Stimulated activated CD4-positive, alpha-beta T cell treated with anti-CD3 and anti-CD28 coated beads, Interleukin-4, amount 100 ng/mL, for 4 hours (primary cell): ENCODE measurements around the gene CDC25C.
"Not testable (repeated sequence)": the region's sequence is repeated elsewhere in the genome, so short reads cannot be mapped to it uniquely, and the experiment has no call there.

Experiments
- DNase-seq, 2 experiments: peaks; one replicate each; pipeline ENCODE4 v3.0.0-alpha.2; 2020

The CDC25C gene

DNA sequence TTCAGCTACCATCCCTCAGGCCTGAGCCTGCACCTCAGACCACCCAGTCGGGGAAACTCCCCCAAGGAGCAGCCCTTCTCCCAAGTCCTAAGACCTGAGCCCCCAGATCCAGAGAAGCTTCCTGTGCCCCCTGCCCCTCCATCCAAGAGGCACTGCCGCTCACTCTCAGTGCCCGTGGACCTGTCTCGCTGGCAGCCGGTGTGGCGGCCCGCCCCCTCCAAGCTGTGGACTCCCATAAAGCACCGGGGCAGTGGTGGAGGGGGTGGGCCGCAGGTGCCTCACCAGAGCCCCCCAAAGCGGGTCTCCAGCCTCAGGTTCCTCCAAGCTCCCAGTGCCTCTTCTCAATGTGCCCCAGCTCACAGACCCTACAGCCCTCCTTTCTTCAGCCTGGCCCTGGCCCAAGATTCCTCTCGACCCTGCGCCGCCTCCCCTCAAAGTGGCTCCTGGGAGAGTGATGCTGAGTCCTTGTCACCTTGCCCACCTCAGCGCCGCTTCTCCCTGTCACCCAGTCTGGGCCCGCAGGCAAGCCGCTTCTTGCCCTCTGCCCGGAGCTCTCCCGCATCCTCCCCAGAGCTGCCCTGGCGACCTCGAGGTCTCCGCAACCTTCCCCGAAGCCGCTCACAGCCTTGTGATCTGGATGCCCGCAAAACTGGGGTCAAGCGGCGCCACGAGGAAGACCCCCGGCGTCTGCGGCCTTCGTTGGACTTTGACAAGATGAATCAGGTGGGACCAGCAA is 13.5 kb upstream of the CDC25C start:
- no peak for DNase-seq

GRCh38 chr5:138340008-138340407 is 8.4 kb upstream of the CDC25C start:
- no peak for DNase-seq

DNA sequence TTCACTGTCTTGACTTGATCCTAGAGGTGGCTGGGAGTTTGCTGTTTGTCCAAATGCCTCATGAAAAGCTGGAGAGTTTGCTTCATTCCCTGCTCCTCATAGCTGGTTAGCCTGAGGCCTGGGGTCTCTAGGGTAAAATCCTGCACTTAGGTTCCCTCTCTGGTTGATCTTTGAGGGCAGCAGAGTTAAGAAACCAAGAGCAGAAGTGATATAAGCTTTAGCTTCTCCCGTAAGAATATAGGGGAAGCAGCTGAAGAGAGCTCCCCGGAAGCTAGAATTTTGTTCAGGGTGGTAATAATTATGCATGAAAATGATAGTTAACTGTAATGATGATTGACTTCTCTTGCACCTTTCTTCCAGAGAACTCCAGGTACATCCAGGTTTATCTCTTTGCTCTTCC is 7.9 kb upstream of the CDC25C start:
- no peak for DNase-seq

DNA sequence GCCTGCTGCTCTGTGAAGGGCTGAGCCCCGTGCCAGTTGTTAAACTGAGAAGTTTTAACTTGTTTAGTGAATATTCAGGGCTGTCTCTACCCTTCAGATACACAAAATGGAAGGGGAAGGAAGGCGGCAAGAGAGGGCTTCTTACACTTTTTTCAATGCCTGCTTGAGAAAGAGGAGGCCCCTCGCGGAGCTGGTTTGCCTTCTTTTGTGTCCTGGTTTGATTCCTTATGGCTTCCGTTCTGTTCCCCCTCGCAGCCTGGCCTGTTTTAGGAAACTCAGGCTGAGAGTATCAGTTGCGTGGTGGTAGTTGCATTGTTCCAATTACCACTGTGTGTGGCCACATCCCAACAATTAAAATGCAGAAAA is 7.5 kb upstream of the CDC25C start:
- no peak for DNase-seq

- no peak for DNase-seq
Observed at GRCh38 chr5:138338411-138339090, 6.9 kb upstream of the CDC25C start.

GRCh38 chr5:138337685-138338410 is 6.2 kb upstream of the CDC25C start, which contains the start of gene FAM53C:
Gene FAM53C (plus strand): TSS chr5:138338266. CDS start chr5:138341336, 3,070 bp downstream.
- peak; percentile 87 to 90 for DNase-seq

DNA sequence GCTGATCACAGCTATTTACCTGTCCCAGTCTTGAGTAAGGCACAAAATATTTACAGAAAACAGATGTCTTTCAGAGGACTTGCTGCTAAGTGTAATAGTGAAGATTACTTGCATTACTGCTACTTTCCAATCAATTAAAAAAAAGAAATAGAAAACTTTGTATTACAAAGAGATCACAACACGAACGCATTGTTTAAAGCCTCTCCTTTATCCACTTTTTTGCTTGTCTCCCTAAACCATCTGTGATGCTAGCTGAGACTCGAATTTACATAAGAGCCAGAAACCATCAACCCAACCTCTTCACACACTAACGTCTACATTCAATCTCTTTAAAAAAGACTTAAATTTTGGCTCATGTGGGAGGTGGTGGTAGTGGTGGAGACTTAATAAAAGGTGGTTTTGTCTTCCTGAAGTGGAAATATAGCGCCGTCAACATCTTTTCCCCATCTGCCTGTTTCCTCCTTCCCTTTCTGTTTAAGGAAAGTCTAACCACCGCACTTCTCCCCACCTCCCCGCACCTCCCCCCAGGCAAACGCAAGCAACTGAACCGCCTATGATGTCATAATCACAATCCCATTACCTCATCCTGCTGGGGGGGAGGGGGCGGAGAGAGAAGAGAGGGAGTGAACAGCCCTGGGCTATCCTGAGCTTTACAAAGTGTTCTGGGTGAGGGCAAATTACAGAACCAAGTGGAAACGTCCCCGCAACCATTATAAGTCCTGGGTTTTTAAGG is 5.5 kb upstream of the CDC25C start:
- no peak for DNase-seq

DNA sequence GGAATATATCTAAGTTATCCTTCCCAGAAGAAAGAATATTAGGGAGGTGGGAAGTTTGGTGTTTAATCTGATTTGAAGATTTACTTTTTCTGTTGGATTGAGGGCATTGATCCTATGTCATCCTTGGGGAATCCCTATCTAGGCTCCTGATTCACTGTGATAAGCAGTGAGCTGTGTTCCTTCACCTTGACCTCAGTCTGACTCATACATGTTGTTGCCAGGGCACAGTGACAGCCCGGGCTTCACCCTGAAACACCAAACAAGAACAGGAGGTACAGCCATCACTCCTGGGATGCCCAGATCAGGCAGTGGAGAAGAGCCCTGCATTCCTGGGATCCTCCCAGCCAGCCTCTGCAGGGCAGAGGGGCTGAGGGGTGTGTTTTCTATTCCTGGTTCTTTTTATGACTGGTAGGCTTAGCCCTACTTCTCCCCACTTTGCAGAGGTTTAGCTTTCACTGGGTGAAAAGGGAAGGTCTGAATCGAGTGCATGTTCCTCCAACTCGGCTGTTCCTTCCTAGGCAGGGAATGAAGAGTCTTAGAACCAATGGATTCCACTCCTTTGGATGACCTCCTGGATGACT is 3.4 kb upstream of the CDC25C start:
- no peak for DNase-seq

- DNase-seq = no peak
Observed at GRCh38 chr5:138330813-138331448, 673 bp downstream of the CDC25C start.

DNA sequence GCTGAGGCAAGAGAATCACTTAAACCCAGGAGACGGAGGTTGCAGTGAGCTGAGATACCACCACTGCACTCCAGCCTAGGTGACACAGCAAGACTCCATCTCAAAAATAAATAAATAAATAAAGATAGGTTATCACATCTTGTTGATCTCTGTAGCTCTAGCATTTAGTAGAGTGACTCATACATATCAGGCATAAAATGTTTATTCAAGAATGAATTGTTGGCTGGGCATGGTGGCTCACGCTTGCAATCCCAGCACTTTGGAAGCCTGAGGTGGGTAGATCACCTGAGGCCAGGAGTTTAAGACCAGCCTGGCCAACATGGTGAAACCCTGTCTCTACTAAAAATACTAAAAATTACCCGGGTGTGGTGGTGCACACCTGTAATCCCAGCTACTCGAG is 13.4 kb downstream of the CDC25C start:
- not testable (repeated sequence) for DNase-seq

GRCh38 chr5:138316355-138316754 is 15.2 kb downstream of the CDC25C start:
- DNase-seq = no peak

- DNase-seq = no peak
Observed at GRCh38 chr5:138315751-138316278, 15.8 kb downstream of the CDC25C start.

- no peak for DNase-seq
Observed at GRCh38 chr5:138305797-138306196, 25.8 kb downstream of the CDC25C start.

DNA sequence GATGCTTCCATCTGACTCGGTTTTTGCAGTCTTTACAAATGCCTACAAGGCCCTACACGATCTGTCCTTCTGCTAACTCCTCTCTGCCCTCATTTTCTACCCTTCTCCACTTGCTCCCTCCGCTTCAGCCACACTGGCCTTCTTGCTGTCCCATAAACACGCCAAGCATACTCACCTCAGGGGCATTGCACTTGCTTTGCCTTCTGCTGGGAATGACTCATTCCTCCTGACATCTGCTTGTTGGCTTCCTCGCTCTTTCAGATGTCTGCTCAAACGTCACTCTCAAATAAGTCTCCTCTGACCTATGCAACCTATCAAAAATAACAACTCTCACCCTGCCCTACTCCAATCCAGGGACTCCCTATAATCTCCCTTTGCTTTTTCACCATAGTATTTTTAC is 28.2 kb downstream of the CDC25C start:
- DNase-seq = no peak

GRCh38 chr5:138289296-138289695 is 42.3 kb downstream of the CDC25C start:
- DNase-seq = no peak

DNA sequence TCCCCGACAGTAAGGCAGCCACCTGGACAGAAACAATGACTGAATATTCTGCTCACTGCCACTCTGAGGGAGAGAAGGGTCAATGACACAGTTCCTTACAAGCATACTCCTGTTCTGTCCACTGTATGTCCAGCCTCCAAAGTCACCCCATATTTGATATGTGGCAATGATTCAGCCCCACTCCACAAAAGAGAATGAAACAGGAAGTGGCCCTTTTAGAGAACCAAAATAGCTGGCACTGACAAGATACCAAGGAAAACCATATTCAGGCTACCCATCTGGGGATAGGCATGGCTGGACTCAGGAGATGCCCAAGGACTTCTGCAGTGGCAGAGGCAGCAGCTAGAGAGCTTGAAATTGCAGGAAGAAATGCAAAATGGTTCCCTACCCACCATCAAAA is 44.4 kb downstream of the CDC25C start:
- DNase-seq = no peak

DNA sequence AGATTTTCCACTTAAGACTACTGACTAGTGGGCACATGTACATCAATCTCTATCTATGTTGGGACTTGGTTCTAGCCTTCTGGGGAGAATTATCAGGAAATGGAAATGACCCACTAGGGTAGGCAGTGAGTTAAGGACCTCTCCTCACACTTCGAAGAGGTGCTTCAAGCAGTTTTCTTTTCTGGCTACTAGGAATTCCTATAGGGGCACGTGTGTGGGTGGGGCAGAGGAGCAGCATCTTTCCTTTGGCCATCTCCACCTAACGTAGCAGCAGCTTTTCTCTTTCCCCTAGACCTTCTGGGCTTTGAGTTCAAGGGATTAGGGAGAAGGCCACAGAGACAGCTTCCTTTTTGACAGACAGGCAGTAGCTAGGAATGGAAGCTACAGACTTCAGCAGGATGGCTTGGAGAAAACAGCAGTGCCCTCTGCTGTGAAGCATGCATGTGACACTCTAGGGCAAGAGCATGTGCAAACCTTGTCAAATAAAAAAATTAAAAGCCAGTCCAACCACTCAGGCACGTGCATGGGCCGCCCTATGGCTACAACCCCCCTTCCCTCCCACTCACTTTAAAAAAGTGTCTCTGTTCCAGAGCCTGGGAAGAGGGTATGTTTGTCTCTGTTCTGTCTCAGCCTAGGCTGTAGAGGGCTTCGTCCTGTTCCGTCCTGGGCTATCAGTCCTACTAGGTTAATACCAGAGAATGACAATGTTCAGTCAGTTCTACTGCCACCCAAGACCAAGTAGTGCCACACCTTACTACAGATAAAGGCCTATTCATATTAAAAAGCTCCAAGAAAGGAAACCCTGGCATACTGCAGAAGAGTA is 48.5 kb downstream of the CDC25C start:
- no peak for DNase-seq

GRCh38 chr5:138280915-138281314 is 50.7 kb downstream of the CDC25C start:
- no peak for DNase-seq

GRCh38 chr5:138276402-138277054 is 55.1 kb downstream of the CDC25C start:
- no peak for DNase-seq

DNA sequence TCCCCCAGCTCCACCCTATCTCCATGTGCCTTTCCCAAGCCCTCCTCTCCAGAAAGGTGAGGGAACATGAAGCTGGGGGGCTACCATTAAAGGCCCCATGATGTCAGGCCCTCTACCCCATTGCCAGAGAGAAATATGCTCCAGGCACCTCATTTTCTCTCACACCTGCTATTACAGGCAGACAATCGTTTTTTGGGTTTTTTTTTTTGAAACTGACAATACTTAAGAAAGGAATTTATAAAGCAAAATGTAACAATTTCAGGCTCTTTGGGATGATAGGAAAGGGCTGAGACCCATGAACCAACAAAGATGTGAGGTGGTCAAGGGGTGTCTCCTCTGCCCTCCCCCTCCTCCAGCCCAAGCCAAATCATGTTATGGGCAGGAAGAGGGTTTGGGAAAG is 55.7 kb downstream of the CDC25C start:
- no peak for DNase-seq

- DNase-seq = no peak
Observed at GRCh38 chr5:138275379-138275782, 56.2 kb downstream of the CDC25C start.
